IMR-90 (cell line): Measurements from ENCODE around the gene PHOSPHO1. TPM values are rescaled to one million over a fixed set of nuclear protein-coding genes. Genes with fewer than 3 reads are reported as not detected.

Experiments
- ATAC-seq: fragments of 200-7000 bp; cut with Tn5 transposase; 2 replicates; pipeline ENCODE4 v1.9.1; 2020; ENCODE audit warnings: low read depth, mild to moderate bottlenecking, moderate library complexity
- BruUV-seq: library from RNA; stranded (reverse); fragments of 400-500 nt; replicated peaks from 2 replicates; lab custom pipeline; 2021; lab: Mats Ljungman, UMichigan
- CTCF ChIA-PET: fragments of 300-600 bp; formaldehyde crosslinking; extraction: SDS; loops from one replicate; lab custom pipeline; 2021; ENCODE audit warnings: antibody characterized with exemption; lab: Yijun Ruan, JAX
- POLR2A ChIA-PET: fragments of 300-600 bp; sonication (Branson Sonifier 250); formaldehyde crosslinking; loops from one replicate; lab custom pipeline; 2022; ENCODE audit warnings: antibody characterized with exemption; ENCODE audit not compliant: unreplicated experiment; lab: Charles Lee
- DNase-seq: peaks from one replicate; pipeline ENCODE4 v3.0.0; 2013
- H2AFZ ChIP-seq: replicated peaks from 2 replicates; pipeline ENCODE3; 2013; ENCODE audit warnings: low read length, mild to moderate bottlenecking; ENCODE audit not compliant: poor library complexity
- H2AK5ac ChIP-seq: 2 replicates; pipeline ENCODE4 v1.6.1; 2013; ENCODE audit warnings: low read depth, low read length, inconsistent platforms
- H2AK9ac ChIP-seq: replicated peaks from 2 replicates; pipeline ENCODE3; 2013; ENCODE audit warnings: mild to moderate bottlenecking, low read depth, low read length, moderate library complexity; ENCODE audit not compliant: poor library complexity
- H2BK120ac ChIP-seq: 2 replicates; pipeline ENCODE4 v1.6.1; 2013; ENCODE audit warnings: low read depth, low read length, inconsistent platforms
- H2BK15ac ChIP-seq: 3 replicates; pipeline ENCODE4 v1.6.1; 2013; ENCODE audit warnings: low read depth, low read length, inconsistent platforms
- H2BK20ac ChIP-seq: 2 replicates; pipeline ENCODE4 v1.6.1; 2013; ENCODE audit warnings: low read depth, mild to moderate bottlenecking, inconsistent platforms, low read length, moderate library complexity
- H2BK5ac ChIP-seq: 2 replicates; pipeline ENCODE4 v1.6.1; 2013; ENCODE audit warnings: mild to moderate bottlenecking, low read depth, low read length, inconsistent platforms; ENCODE audit not compliant: poor library complexity, severe bottlenecking
- H3K14ac ChIP-seq: replicated peaks from 2 replicates; pipeline ENCODE4 v1.6.1; 2013; ENCODE audit warnings: low read depth, low read length, inconsistent platforms
- H3K18ac ChIP-seq: 2 replicates; pipeline ENCODE4 v1.6.1; 2013; ENCODE audit warnings: low read depth, low read length, control low read depth
- H3K23ac ChIP-seq: 2 replicates; pipeline ENCODE4 v1.6.1; 2013; ENCODE audit warnings: low read depth, low read length, inconsistent platforms
- H3K27ac ChIP-seq: 2 replicates; pipeline ENCODE4 v1.5.1; 2013; ENCODE audit warnings: mild to moderate bottlenecking, control low read depth, low read length; ENCODE audit not compliant: insufficient read depth
- H3K27me3 ChIP-seq: 2 replicates; pipeline ENCODE4 v1.6.1; 2013; ENCODE audit warnings: low read length; ENCODE audit not compliant: control insufficient read depth, insufficient read depth
- H3K36me3 ChIP-seq: 2 replicates; pipeline ENCODE4 v1.6.1; 2013; ENCODE audit warnings: low read length, mixed read lengths; ENCODE audit not compliant: control insufficient read depth, insufficient read depth
- H3K4ac ChIP-seq: 2 replicates; pipeline ENCODE4 v1.6.1; 2013; ENCODE audit warnings: low read depth, low read length, inconsistent platforms
- H3K4me1 ChIP-seq: 2 replicates; pipeline ENCODE4 v1.6.1; 2013; ENCODE audit warnings: low read length, mixed read lengths; ENCODE audit not compliant: control insufficient read depth, insufficient read depth
- H3K4me2 ChIP-seq: 2 replicates; pipeline ENCODE4 v1.6.1; 2013; ENCODE audit warnings: low read depth, mild to moderate bottlenecking, control low read depth, low read length, moderate library complexity
- H3K4me3 ChIP-seq: 2 replicates; pipeline ENCODE4 v1.5.1; 2013; ENCODE audit warnings: low read depth, mild to moderate bottlenecking, control low read depth, low read length, moderate library complexity; ENCODE audit not compliant: insufficient read depth
- H3K56ac ChIP-seq: 2 replicates; pipeline ENCODE4 v1.6.1; 2013; ENCODE audit warnings: low read length, inconsistent platforms; ENCODE audit not compliant: insufficient read depth; ENCODE audit errors: extremely low read depth
- H3K79me1 ChIP-seq, 2 experiments: 2 replicates each; pipeline ENCODE4 v1.6.1; 2013; ENCODE audit warnings: low read length in 2 of 2, inconsistent platforms in 1 of 2, low read depth in 1 of 2
- H3K9ac ChIP-seq: 2 replicates; pipeline ENCODE4 v1.6.1; 2013; ENCODE audit warnings: low read depth, low read length, control low read depth
- H3K9me1 ChIP-seq: 2 replicates; pipeline ENCODE4 v1.6.1; 2013; ENCODE audit warnings: low read length, inconsistent platforms; ENCODE audit not compliant: insufficient read depth
- H3K9me3 ChIP-seq: 2 replicates; pipeline ENCODE4 v1.6.1; 2013; ENCODE audit warnings: low read length; ENCODE audit not compliant: control insufficient read depth, insufficient read depth
- H4K20me1 ChIP-seq: 2 replicates; pipeline ENCODE4 v1.6.1; 2013; ENCODE audit warnings: low read length, inconsistent platforms; ENCODE audit not compliant: insufficient read depth
- H4K5ac ChIP-seq: 2 replicates; pipeline ENCODE4 v1.6.1; 2013; ENCODE audit warnings: mild to moderate bottlenecking, low read depth, low read length, control low read depth
- H4K8ac ChIP-seq, 2 experiments: 2 replicates each; pipeline ENCODE4 v1.6.1; 2013; ENCODE audit warnings: low read depth in 2 of 2, low read length in 2 of 2, control low read depth in 1 of 2, inconsistent platforms in 1 of 2
- H4K91ac ChIP-seq: 2 replicates; pipeline ENCODE4 v1.6.1; 2013; ENCODE audit warnings: low read depth, low read length, inconsistent platforms; ENCODE audit not compliant: insufficient read depth
- BHLHE40 ChIP-seq: fragments of 150-350 bp; IDR thresholded peaks from 2 replicates; pipeline ENCODE4 v1.6.1; 2016; ENCODE audit warnings: mild to moderate bottlenecking, low read depth, low read length
- CHD1 ChIP-seq: IDR thresholded peaks from 2 replicates; pipeline ENCODE4 v1.6.1; 2012; ENCODE audit warnings: low read depth, low read length, improper control_type of control experiment
- FOS ChIP-seq: fragments of 150-350 bp; IDR thresholded peaks from 2 replicates; pipeline ENCODE4 v1.6.1; 2016; ENCODE audit warnings: low read depth, low read length
- MAZ ChIP-seq: IDR thresholded peaks from 2 replicates; pipeline ENCODE4 v1.6.1; 2012; ENCODE audit warnings: low read depth, mild to moderate bottlenecking, low read length, improper control_type of control experiment, moderate library complexity, borderline replicate concordance
- NFE2L2 ChIP-seq: fragments of 150-350 bp; IDR thresholded peaks from 2 replicates; pipeline ENCODE4 v1.6.1; 2016; ENCODE audit warnings: low read depth, mild to moderate bottlenecking, low read length
- POLR2A ChIP-seq: IDR thresholded peaks from 2 replicates; pipeline ENCODE4 v1.6.1; 2012; ENCODE audit warnings: mild to moderate bottlenecking, low read depth, low read length
- RAD21 ChIP-seq: IDR thresholded peaks from 2 replicates; pipeline ENCODE4 v1.6.1; 2012; ENCODE audit warnings: low read length, improper control_type of control experiment
- RCOR1 ChIP-seq: IDR thresholded peaks from 2 replicates; pipeline ENCODE4 v1.6.1; 2012; ENCODE audit warnings: mild to moderate bottlenecking, low read length, improper control_type of control experiment; ENCODE audit not compliant: insufficient replicate concordance
- RFX5 ChIP-seq: IDR thresholded peaks from 2 replicates; pipeline ENCODE4 v1.8.0; 2012; ENCODE audit warnings: low read depth, mild to moderate bottlenecking, low read length, moderate library complexity
- SMC3 ChIP-seq: fragments of 150-350 bp; IDR thresholded peaks from 2 replicates; pipeline ENCODE4 v1.6.1; 2016; ENCODE audit warnings: low read depth, mild to moderate bottlenecking, antibody characterized with exemption, low read length, moderate library complexity
- USF2 ChIP-seq: fragments of 150-350 bp; IDR thresholded peaks from 2 replicates; pipeline ENCODE4 v1.6.1; 2017; ENCODE audit warnings: mild to moderate bottlenecking, antibody characterized with exemption, low read length, low read depth
- WGBS, 2 experiments: methylation state at CpG; one replicate each; pipeline versions ENCODE4 v1.1.5 to v1.1.7; 2013; ENCODE audit warnings: missing lambda C conversion rate in 2 of 2; ENCODE audit not compliant: insufficient read length in 1 of 2; ENCODE audit errors: extremely low coverage in 2 of 2; 5-methylcytosine and 5-hydroxymethylcytosine counted together
- dilution Hi-C: fragments of 300-500 bp; cut with HindIII; formaldehyde crosslinking; loops from one replicate; pipeline ENCODE4 v1.14.3; 2018; ENCODE audit warnings: low sequenced_read_pairs; ENCODE audit not compliant: unreplicated experiment
- in situ Hi-C: fragments of 300-500 bp; cut with MboI; formaldehyde crosslinking; loops from 3 replicates; pipeline ENCODE4 v1.14.3; 2019; ENCODE audit warnings: low sequenced_read_pairs, inconsistent platforms, mixed read lengths
- intact Hi-C: fragments of 100-400 bp; cut with micrococcal nuclease; formaldehyde crosslinking; loops from 2 replicates; pipeline ENCODE4 v1.10.0; 2022
- polyA plus RNA-seq, 3 experiments: library from polyadenylated mRNA; depleted of rRNA; stranded (reverse); fragments of >200 nt; gene quantifications; 2 replicates each; pipeline ENCODE4 v1.2.3, GENCODE V29; 2012; ENCODE audit warnings: low replicate concordance in 1 of 3
- total RNA-seq: library from RNA; depleted of rRNA; stranded (reverse); fragments of >200 nt; gene quantifications from 2 replicates; pipeline ENCODE4 v1.2.3, GENCODE V29; 2012
- TF ChIP-seq, protein P1 (sequence below): conservative IDR thresholded peaks from 2 replicates; pipeline ENCODE4 v1.5.1; 2012; ENCODE audit warnings: mild to moderate bottlenecking, low read depth, low read length, improper control_type of control experiment
- TF ChIP-seq, protein P2 (sequence below): fragments of 150-350 bp; IDR thresholded peaks from 2 replicates; pipeline ENCODE4 v1.6.1; 2016; ENCODE audit warnings: low read depth, mild to moderate bottlenecking, low read length, moderate library complexity, borderline replicate concordance

PHOSPHO1 gene
- total and polyA plus RNA-seq, 2 of the 4 experiments (the other 2 are of a cell fraction) = under 0.01 to 0.48 TPM

- H3K23ac ChIP-seq = no peak overlapping the region
- H4K91ac ChIP-seq = no peak overlapping the region
- no TSS peak for BruUV-seq
- no peak overlapping the region for H2AK5ac ChIP-seq
- no peak overlapping the region for H3K56ac ChIP-seq
- H2AK9ac ChIP-seq = no peak overlapping the region
- H2BK120ac ChIP-seq = no peak overlapping the region
- H3K9me3 ChIP-seq = no peaks in the 10 kb centered on the region
- DNase-seq (no peak), ATAC-seq (no peak)
- CTCF ChIA-PET = no interaction called here
- H3K4ac ChIP-seq = no peak overlapping the region
- H3K4me3 ChIP-seq = no peak overlapping the region
- H3K9me1 ChIP-seq = no peaks in the 10 kb centered on the region
- H2BK20ac ChIP-seq = no peak overlapping the region
- H3K79me1 ChIP-seq = no peaks in the 10 kb centered on the region
- 55% methylated on average over 3 of the region's 9 CpGs; no CpG with 5 or more reads in 1 of the 2 experiments for WGBS, 2 experiments
- no peaks in the 10 kb centered on the region for H3K36me3 ChIP-seq
- dilution Hi-C loops = no loop called here
- intact Hi-C loops = no loop called here
- H3K27ac ChIP-seq = no peak overlapping the region
- no peak overlapping the region for H3K4me2 ChIP-seq
- peaks cover 22% of the 10 kb centered on the region for H3K27me3 ChIP-seq
- POLR2A ChIA-PET = no interaction called here
- H3K4me1 ChIP-seq = no peaks in the 10 kb centered on the region
- H3K9ac ChIP-seq = no peak overlapping the region
- no peaks in the 10 kb centered on the region for H4K20me1 ChIP-seq
- H2BK15ac ChIP-seq = no peak overlapping the region
- H4K8ac ChIP-seq = no peak overlapping the region
- H3K18ac ChIP-seq = no peak overlapping the region
- no peak overlapping the region for H2BK5ac ChIP-seq
- H3K14ac ChIP-seq = no peak overlapping the region
- in situ Hi-C loops = no loop called here
- no peak overlapping the region for H2AFZ ChIP-seq
- no peak overlapping the region for H4K5ac ChIP-seq
- TF ChIP-seq, protein P1, sequence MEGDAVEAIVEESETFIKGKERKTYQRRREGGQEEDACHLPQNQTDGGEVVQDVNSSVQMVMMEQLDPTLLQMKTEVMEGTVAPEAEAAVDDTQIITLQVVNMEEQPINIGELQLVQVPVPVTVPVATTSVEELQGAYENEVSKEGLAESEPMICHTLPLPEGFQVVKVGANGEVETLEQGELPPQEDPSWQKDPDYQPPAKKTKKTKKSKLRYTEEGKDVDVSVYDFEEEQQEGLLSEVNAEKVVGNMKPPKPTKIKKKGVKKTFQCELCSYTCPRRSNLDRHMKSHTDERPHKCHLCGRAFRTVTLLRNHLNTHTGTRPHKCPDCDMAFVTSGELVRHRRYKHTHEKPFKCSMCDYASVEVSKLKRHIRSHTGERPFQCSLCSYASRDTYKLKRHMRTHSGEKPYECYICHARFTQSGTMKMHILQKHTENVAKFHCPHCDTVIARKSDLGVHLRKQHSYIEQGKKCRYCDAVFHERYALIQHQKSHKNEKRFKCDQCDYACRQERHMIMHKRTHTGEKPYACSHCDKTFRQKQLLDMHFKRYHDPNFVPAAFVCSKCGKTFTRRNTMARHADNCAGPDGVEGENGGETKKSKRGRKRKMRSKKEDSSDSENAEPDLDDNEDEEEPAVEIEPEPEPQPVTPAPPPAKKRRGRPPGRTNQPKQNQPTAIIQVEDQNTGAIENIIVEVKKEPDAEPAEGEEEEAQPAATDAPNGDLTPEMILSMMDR = no peak
- no peak for TF ChIP-seq USF2
- no peak for TF ChIP-seq POLR2A
- no peak for TF ChIP-seq RAD21
- TF ChIP-seq RFX5 = no peak
- no peak for TF ChIP-seq SMC3
- TF ChIP-seq BHLHE40 = no peak
- TF ChIP-seq NFE2L2 = no peak
- no peak for TF ChIP-seq FOS
- no peak for TF ChIP-seq MAZ
- no peak for TF ChIP-seq RCOR1
- no peak for TF ChIP-seq CHD1
- TF ChIP-seq, protein P2, sequence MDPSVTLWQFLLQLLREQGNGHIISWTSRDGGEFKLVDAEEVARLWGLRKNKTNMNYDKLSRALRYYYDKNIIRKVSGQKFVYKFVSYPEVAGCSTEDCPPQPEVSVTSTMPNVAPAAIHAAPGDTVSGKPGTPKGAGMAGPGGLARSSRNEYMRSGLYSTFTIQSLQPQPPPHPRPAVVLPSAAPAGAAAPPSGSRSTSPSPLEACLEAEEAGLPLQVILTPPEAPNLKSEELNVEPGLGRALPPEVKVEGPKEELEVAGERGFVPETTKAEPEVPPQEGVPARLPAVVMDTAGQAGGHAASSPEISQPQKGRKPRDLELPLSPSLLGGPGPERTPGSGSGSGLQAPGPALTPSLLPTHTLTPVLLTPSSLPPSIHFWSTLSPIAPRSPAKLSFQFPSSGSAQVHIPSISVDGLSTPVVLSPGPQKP = no peak
Observed at GRCh38 chr17:49241692-49242397, 11.3 kb upstream of the PHOSPHO1 start.
